HG03571 (cell line): Measurements from ENCODE around the gene ADAMTS9.

Experiments used
- ATAC-seq: cut with Tn5 transposase; IDR thresholded peaks from one replicate; pipeline ENCODE4 v1.9.1; 2021; ENCODE audit not compliant: unreplicated experiment

The ADAMTS9 gene

DNA sequence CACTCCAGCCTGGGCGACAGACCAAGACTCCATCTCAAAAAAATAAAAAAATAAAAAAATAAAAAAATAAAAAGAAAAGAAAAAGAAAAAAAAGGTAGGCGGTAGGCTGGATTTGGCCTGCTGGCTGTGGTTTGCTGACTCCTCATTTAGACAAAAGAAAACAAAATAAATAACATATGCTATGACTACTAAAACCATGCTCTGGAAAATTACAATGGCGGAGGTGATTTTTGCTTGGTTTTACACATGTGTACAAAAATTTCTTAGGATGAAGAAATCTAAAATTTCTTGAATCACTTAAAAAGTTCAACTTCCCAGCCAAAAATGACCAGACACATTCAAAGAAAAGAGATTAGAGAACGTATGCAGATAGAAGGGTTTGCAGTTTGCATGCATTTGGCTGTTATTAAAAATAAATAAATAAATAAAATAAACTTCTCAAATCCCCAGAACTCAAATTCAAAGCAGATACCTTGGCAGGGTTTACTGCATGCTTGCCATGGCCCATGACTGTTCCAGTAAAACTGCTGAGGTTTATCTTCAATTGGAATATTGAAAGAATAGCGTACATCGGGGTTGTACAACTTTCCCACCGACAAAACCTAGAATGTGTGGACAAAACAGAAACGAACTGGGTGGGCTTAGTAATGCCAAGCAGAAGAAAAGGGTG lies 65.9 kb downstream of the ADAMTS9 start:
- no peak for ATAC-seq

DNA sequence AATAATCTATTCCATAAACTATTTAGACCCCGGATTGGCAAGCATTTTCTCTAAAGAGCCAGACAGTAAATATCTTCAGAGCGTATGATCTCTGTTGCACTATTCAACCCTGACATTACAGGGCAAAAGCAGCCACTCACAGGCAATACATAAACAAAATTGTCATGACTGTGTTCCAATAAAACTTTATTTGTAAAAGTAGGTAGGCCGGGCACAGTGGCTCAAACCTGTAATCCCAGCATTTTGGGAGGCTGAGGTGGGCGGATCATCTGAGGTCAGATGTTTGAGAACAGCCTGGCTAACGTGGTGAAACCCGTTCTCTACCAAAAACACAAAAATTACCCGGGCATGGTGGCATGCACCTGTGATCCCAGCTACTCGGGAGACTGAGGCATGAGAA lies 66.5 kb downstream of the ADAMTS9 start:
- ATAC-seq: no peak

DNA sequence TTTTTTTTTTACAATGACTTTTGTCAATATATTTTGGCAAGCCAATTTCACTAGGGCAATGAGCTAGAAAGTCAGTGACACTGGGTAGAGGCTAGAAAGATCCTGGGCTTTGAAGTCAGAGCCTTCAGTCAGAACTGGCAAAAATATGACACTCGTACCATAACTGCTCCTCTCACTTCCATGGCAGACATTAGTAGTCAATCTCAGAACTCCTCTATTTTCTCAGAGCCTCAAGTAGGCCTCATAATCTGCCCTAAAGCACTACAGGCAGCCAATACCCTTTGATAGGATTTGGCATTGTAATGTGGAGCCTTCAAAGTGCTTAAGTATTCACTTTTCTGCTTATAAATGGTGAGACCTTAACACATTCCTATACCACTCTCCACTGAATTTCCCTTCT lies 67.8 kb downstream of the ADAMTS9 start:
- no peak for ATAC-seq

DNA sequence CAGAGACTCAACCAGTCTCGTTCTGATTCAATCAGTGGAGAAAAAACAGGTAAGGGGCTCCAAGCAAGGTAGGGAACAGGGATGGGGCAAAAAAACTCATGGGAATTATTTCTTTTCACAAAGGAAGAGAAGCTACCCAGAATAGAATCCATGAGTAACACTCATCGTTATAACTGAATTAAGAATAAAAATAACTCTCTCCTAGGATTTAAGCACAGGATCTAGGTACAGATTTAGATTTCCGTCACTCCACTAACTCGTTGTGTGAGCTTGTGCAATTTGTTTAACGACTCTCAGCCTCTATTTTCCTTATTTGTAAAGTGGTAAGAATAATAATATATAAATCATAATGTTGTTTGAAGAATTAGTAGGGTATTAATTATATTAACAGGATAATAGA lies 68.6 kb downstream of the ADAMTS9 start:
- ATAC-seq: no peak

- no peak for ATAC-seq
Observed at GRCh38 chr3:64617610-64618009, 70.2 kb downstream of the ADAMTS9 start.

GRCh38 chr3:64616953-64617352 lies 70.8 kb downstream of the ADAMTS9 start:
- ATAC-seq: no peak

DNA sequence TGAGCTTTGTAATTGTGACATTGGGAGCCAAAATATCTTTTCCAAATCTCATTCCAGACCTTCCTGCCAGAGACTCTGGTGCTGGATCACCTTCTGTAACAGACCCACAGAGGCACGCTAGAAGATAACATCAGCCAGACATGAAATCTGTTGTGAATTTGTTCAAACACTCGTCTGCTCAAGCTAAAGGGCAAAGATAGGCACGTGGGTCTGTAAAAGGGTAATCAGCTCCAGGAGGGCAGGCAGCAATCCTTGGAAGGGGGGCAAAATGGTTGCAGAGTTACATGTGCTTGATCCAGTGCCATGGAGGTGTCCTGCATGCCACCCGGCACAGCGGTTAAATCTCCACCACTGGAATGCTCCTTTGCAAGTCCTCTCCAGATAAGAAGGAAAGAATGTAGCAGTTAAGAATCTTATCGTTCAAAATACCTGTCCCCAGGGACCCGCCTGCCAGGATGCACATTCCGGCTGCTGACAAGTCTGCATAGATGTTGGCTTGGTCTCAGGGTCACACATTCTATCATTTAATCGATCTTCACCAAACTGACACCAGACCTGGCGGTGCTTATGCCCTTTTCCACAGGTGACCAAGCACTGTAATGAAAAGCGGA lies 74.8 kb downstream of the ADAMTS9 start:
- ATAC-seq: no peak

DNA sequence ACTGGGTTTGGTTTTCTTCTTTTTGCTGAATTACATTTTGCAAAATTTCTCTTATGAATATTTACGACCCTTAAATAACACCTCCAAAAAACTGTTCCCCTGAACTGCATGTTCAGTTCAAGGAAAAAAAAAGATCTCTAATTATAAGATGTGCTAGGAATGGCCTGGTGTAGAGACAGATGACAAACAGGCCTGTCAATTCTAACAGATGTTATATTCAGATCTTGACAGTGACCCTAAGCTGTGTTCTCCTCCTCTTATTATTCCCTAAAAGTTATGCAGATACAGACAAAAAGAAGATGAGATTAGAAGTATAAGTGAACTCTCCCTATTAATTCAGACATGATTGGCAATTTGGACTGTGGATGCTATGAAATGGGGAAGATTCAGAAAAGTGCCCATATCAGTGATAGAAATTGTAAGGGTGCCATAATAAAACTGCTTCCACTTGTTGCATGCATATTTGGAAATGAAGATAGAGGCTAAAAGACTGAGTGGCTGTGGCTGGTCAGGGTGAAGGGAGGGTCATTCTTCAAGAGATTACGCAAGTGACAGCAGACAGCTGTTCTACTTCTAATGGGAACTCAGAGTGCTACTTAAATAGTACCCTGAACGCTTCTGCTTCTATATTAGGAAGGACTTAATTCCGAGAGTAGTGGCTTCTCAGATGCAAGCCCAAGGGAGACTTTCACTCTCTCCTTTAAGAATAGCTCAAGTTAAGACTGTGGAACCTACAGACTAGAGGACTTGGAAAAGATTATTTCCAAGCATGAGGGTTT lies 75.5 kb downstream of the ADAMTS9 start:
- ATAC-seq: no peak

DNA sequence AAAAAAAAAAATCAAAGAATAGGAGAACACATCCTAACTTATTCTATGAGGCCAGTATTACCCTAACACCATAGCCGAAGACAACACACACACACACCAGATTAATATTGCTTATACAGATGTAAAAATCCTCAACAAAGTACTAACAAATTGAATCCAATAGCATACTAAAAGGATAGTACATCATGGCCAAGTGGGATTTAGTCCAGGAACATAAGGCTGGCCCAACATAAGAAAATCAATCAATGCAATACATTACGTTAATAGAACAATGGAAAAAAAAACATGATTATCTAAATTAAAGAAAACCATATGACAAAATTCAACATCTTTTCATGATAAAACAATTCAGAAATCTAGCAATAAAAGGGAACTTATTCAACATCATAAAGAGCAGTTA lies 79.1 kb downstream of the ADAMTS9 start:
- ATAC-seq: no peak

DNA sequence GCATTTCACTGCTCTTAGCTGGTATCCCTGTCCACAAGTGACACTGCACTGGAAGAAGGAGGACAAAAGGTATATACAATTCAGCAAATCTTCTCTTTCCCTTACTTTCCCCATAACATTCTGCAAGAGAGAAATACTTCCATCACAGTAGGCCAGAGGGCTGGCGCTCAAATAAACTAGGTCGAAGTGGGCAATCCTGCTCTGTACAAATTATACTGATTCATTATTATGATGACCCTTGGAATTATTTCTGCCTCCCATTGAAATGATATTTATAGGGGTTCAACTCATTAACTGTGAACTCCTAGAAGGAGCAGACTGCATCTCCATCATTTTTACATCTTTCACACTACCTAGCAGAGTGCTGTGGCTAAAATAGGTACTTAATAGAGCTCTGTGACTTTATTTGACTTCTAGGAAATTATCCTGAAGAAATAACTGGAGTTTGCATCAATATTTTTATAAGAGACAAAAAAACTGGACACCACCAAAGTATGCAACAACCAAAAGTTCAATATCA lies 80.7 kb downstream of the ADAMTS9 start:
- no peak for ATAC-seq

- ATAC-seq: no peak
Observed at GRCh38 chr3:64604313-64604712, 83.5 kb downstream of the ADAMTS9 start.

DNA sequence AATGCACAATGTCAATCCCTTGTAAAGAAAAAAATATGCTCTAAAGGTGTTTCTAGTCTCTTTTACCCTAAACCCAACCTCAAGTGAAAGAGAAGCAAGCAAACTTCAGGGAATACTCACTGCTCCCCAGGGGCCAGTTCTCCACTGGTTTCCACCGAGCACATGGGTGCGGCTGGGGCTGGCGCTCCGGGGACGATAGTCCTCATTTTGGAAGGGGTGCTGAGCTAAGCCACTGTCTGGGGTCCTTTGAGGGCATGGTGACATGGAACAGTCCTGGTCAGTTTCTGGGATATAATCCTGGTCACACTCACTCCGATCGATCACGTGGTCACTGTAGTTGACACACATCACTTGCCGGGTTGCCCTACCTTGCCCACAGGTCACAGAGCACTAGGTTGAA lies 86.0 kb downstream of the ADAMTS9 start:
- no peak for ATAC-seq

DNA sequence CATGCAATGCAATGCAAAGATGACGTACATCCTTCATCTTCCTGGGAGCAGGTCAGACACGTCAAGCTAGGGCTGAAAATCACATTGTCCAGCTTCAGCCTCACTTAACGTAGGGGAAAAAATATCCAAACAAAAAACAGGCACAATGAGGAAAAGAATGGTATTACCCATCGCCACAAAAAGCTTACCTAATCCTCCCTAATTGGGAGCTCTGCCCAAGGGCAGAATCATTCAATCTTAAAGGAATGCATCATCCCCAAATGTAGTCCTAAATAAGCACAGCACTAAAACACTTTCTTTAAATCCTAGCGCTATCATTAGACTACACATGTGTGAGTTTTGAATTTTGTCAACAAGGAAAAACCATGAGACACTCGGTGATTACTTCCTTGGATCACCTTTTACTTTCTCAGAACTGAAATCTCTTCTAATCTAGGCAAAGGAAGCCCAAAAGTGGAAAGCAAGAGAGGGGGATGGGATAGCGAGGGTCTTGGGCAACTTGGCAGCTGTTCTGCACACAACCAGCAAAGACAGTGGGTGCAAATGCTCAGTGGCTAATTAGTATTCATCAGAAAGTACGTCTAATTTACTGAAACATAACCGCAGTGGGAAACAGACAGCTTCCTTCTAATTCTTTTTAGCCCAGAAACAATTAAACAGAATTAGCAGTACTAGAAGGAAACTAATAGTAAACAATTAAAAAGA lies 87.4 kb downstream of the ADAMTS9 start:
- ATAC-seq: no peak

DNA sequence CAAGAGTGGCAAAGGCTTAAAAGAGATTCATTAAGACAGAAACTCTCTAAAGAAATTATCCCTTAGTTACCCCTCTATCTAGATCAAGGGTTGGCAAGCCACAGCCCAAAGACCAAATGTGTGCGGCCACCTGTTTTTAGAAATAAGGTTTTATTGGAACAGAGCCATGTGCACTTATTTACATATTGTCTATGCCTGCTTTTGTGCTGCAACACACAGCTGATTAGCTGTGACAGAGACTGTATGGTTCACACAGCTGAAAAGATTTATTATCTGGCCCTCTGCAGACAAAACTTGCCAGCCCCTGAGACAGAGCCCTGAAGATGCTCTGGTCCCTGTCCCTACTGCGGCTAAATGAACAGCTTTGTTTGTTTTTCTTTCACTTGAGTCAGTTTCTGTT lies 88.1 kb downstream of the ADAMTS9 start:
- ATAC-seq: no peak

- no peak for ATAC-seq
Observed at GRCh38 chr3:64595253-64595694, 92.5 kb downstream of the ADAMTS9 start.

DNA sequence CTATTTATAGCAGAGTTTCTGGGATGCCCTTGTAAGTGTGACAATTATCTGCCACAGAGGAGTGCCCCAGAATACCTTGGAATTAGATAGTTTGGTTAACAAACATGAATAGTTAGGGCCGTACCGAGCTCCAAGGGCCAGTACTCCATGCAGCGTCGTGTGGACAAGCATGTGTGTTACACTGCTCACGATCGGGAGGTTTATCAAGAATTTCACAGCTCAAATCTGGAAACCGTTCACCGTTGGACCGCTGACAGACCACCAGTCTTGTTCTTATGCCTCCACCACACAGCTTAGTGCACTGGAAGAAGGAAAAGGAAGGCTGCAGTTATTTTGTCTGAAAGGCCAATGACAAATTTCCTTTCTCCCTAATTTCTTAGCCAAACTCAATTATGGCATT lies 93.7 kb downstream of the ADAMTS9 start:
- ATAC-seq: no peak

DNA sequence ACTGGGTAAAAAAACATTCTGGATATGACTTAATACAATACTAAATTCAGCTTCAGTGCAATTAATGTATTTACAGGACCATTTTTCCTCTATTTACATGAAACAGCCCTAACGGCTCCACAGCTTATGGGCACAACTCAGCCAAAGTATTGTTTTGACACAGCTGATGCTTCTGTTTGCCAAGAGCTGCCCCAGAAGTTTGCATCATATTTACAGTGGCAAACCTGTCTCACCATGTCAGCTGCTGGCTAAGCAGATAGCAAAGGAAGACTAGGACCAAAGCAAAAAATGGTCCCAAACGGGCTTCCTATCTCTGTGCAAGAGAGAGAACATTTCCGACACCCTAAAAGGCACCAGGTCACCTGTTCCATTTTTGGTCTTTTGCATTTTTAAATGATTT lies 94.5 kb downstream of the ADAMTS9 start:
- no peak for ATAC-seq

DNA sequence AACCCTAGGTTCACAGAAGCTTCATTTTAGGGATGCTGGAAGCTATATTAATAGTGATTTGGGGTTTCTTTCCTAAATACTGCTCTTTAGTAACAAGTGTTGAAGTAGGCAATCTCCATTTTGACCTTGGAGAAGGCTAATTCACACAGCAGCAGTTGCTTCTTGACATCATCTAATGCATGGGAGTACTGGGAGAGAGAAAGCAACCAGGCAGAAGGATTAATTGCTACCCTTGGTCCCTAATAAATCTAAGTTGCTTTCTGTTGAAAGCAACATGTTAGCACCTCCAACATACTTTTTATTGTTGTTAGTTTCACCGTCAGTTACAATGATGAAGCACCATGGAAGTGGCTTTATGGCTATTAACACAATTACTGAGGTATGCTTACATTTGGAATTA lies 96.2 kb downstream of the ADAMTS9 start:
- ATAC-seq: no peak

DNA sequence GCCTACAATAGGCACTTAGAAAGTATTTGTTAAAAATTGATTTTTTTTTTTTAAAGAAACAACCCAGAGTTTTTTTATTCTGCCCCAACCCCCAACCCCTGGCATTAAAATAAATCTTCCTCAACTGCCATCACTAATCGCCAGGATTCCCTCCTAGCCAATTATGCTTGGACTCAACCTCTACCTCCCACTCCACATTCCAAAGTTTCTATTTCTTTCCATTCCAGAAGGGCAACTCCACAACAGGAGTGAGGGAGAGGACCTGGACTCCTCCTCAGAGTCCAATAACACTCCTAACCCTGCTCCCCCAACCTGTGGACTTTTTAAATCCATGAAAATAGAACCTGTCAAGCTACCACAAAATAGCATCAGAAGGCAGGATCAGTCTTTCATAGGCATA lies 99.4 kb downstream of the ADAMTS9 start:
- ATAC-seq: no peak

- ATAC-seq: no peak
Observed at GRCh38 chr3:64586952-64587351, 100.8 kb downstream of the ADAMTS9 start.

GRCh38 chr3:64584179-64584578 lies 103.6 kb downstream of the ADAMTS9 start:
- ATAC-seq: no peak
